ENCODE results near the gene SLC7A9.
"Not testable (repeated sequence)": the region's sequence is repeated elsewhere in the genome, so short reads cannot be mapped to it uniquely, and the experiment has no call there.

Gene SLC7A9

GRCh38 chr19:32867436-32867835 is 2.1 kb downstream of the SLC7A9 start:
- not testable (repeated sequence) for H3K4me3 ChIP-seq (ENCODE audit: low read length); DNase-seq (ENCODE audit: low read depth, low spot score)

GRCh38 chr19:32866564-32867265 is 2.9 kb downstream of the SLC7A9 start:
- DNase-seq (ENCODE audit: low read depth, low spot score), result no peak
- no peak overlapping the region for H3K4me3 ChIP-seq (ENCODE audit: low read length)

- DNase-seq (ENCODE audit: low read depth, low spot score), result no peak
- H3K4me3 ChIP-seq (ENCODE audit: low read length), result no peak overlapping the region
Measured at GRCh38 chr19:32866061-32866460, 3.5 kb downstream of the SLC7A9 start.

DNA sequence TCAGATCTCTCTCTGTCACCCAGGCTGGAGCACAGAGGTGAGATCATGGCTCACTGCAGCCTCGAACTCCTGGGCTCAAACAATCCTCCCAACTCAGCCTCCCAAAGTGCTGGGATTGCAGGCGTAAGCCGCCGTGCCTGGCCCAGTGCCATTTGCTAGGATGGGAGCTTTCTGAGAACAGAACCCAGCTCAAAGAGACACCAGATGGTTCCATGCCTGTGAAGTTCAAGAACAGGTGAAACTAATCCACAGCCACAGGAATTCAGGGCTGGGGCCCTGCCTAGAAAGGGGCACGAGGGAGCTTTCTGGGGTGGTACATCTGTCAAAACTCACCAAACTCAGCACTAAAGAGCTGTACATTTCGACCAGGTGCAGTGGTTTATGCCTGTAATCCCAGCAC is 4.2 kb downstream of the SLC7A9 start:
- H3K4me3 ChIP-seq (ENCODE audit: low read length), result no peak overlapping the region
- DNase-seq (ENCODE audit: low read depth, low spot score), result no peak

- DNase-seq (ENCODE audit: low read depth, low spot score), result no peak
- H3K4me3 ChIP-seq (ENCODE audit: low read length), result no peak overlapping the region
Measured at GRCh38 chr19:32864318-32865007, 5.1 kb downstream of the SLC7A9 start.

- no peak overlapping the region for H3K4me3 ChIP-seq (ENCODE audit: low read length)
Measured at GRCh38 chr19:32863841-32864240, 5.7 kb downstream of the SLC7A9 start.

GRCh38 chr19:32863301-32863700 is 6.3 kb downstream of the SLC7A9 start:
- no peak overlapping the region for H3K4me3 ChIP-seq (ENCODE audit: low read length)
- DNase-seq (ENCODE audit: low read depth, low spot score), result no peak

More at GRCh38 chr19:32863841-32864240, 5.7 kb downstream of the SLC7A9 start:
- no peak for DNase-seq (ENCODE audit: low read depth, low spot score)

DNA sequence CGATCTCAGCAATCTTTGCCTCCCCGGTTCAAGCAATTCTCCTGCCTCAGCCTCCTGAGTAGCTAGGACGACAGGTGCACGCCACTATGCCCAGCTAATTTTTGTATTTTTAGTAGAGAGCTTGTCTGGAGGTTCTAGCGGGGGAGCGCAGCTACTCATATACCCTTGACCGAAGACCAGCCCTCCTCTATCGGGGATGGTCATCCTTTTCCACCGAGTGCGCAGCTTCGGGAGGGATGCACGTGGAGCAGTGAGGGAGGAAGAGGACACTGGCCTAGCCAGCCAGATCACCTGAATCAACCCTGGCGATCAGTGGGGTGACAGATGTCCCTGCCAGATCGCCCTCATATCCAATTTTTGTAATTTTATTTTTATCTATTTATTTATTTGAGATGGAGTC is 6.8 kb downstream of the SLC7A9 start:
- H3K4me3 ChIP-seq (ENCODE audit: low read length), result no peak overlapping the region
- no peak for DNase-seq (ENCODE audit: low read depth, low spot score)

GRCh38 chr19:32862173-32862572 is 7.4 kb downstream of the SLC7A9 start:
- DNase-seq (ENCODE audit: low read depth, low spot score), result no peak
- no peak overlapping the region for H3K4me3 ChIP-seq (ENCODE audit: low read length)

DNA sequence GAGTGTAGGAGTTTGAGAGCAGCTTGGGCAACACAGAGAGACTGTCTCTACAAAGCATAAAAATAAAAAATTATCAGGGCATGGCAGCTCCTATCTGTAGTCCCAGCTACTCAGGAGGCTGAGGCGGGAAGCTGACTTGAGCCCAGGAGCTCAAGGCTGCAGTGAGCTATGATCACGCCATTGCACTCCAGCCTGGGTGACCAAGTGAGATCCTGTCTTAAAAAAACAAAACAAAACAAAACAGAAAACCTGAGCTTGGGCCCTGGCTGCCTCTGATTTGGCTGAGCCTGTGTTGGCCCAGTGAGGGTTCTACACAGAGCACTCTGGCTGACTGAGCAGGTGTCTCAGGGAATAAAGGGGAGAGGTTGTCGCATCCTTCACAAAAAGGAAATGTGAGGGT is 8.0 kb downstream of the SLC7A9 start:
- DNase-seq (ENCODE audit: low read depth, low spot score), result no peak
- H3K4me3 ChIP-seq (ENCODE audit: low read length), result no peak overlapping the region

GRCh38 chr19:32859591-32859990 is 10.0 kb downstream of the SLC7A9 start:
- no peak overlapping the region for H3K4me3 ChIP-seq (ENCODE audit: low read length)
- no peak for DNase-seq (ENCODE audit: low read depth, low spot score)

DNA sequence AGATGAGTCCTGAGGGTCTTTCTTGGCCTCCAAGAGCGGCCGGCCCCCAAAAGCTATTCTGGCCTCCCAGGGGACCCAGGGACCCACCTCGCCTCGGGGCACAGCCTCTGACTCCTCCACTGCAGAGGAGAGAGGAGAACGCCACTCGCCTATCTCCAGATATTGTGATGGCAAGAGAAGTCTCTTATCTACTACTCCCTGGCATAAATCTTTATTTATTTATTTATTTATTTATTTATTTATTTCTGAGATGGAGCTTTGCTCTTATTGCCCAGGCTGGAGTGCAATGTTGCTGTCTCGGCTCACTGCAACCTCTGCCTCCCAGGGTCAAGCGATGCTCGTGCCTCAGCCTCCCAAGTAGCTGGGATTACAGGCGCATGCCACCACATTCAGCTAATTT is 11.0 kb downstream of the SLC7A9 start:
- no peak for DNase-seq (ENCODE audit: low read depth, low spot score)
- H3K4me3 ChIP-seq (ENCODE audit: low read length), result no peak overlapping the region

DNA sequence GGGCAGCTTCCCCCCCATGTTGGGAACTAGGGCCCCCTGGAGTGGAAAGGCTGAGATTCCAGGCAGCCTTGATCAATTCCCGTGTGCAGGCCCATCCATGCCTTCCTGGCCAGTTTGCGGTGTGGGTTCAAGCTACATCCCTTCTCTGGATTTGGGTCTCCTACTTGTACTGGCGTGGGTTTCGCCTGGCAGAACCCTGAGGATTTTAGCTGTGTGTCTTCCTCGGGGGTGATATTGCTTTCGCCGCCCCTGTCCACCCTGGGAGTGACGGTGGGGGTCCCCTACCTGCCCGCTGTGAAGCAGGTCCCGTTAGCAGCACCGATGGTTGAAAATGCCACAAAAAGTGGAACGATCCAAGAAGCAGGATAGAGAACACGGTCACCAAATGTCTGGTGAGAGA is 11.4 kb downstream of the SLC7A9 start:
- no peak for DNase-seq (ENCODE audit: low read depth, low spot score)
- H3K4me3 ChIP-seq (ENCODE audit: low read length), result no peak overlapping the region

DNA sequence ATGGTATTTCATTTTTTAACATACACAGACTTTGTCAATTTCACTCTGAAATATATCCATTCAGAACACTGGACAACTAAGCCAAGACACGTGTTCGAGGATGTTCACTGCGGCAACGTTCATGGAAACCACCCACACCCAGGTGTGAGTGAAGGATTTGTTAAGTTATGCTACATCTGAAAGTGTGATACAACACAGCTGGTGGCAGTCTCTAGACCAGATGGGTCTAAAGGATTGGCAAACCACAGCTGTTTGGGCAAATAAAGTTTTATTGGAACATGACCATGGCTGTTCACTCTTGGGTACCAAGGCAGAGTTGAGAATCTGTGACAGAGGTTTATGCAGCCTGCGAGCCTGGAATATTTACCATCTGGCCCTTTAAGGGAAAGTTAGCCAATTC is 12.0 kb downstream of the SLC7A9 start:
- no peak for DNase-seq (ENCODE audit: low read depth, low spot score)
- no peak overlapping the region for H3K4me3 ChIP-seq (ENCODE audit: low read length)

DNA sequence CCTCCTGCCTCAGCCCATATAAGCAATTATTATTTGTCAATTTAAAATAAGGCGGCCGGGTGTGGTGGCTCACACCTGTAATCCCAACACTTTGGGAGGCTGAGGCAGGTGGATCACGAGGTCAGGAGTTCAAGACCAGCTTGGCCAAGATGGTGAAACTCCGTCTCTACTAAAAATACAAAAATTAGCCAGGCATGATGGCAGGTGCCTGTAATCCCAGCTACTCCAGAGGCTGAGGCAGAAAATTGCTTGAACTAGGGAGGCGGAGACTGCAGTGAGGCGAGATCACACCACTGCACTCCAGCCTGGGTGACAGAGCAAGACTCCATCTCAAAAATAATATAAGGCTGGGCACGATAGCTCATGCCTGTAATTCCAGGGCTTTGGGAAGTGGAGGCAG is 12.7 kb downstream of the SLC7A9 start:
- not testable (repeated sequence) for DNase-seq (ENCODE audit: low read depth, low spot score); H3K4me3 ChIP-seq (ENCODE audit: low read length)

- H3K4me3 ChIP-seq (ENCODE audit: low read length), result no peak overlapping the region
- DNase-seq (ENCODE audit: low read depth, low spot score), result no peak
Measured at GRCh38 chr19:32852216-32852615, 17.4 kb downstream of the SLC7A9 start.

DNA sequence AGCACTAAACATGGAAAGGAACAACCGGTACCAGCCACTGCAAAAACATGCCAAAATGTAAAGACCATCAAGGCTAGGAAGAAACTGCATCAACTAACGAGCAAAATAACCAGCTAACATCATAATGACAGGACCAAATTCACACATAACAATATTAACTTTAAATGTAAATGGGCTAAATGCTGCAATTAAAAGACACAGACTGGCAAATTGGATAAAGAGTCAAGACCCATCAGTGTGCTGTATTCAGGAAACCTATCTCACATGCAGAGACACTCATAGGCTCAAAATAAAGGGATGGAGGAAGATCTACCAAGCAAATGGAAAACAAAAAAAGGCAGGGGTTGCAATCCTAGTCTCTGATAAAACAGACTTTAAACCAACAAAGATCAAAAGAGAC is 21.5 kb downstream of the SLC7A9 start:
- not testable (repeated sequence) for DNase-seq (ENCODE audit: low read depth, low spot score)

DNA sequence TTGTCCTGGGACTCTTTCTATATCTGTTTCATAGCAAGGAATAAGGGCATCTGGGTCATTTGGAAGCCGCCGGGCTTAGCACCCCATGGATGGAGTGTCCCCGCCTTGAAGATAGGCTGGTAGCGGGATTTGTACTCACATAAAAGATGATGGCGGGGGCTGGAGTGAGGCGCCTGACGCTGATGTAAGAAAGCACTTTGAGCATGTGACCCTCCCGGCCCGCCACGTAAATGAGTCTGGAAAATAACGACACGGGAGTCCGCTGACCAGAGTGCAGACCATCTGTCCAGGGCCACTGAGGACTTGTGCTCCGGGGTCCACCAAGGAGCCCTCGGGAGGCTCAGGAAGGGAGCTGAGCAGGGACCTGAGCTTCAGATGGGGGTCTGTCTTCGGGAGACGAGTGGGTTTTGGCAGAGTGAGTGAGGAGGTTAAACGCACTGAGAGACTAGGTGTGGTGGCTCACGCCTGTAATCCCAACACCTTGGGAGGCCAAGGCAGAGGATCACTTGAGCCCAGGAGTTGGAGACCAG is 25.8 kb downstream of the SLC7A9 start:
- DNase-seq (ENCODE audit: low read depth, low spot score), result no peak
- H3K4me3 ChIP-seq (ENCODE audit: low read length), result no peak overlapping the region

More for the DNA sequence above, 21.5 kb downstream of the SLC7A9 start:
- not testable (repeated sequence) for H3K4me3 ChIP-seq (ENCODE audit: low read length)

- no peak for DNase-seq (ENCODE audit: low read depth, low spot score)
- H3K4me3 ChIP-seq (ENCODE audit: low read length), result no peak overlapping the region
Measured at GRCh38 chr19:32842061-32842460, 27.5 kb downstream of the SLC7A9 start.

GRCh38 chr19:32837531-32837930 is 32.0 kb downstream of the SLC7A9 start:
- no peak for DNase-seq (ENCODE audit: low read depth, low spot score)
- H3K4me3 ChIP-seq (ENCODE audit: low read length), result no peak overlapping the region

- H3K4me3 ChIP-seq (ENCODE audit: low read length); DNase-seq (ENCODE audit: low read depth, low spot score): not testable (repeated sequence)
Measured at GRCh38 chr19:32833388-32833787, 36.2 kb downstream of the SLC7A9 start.

Measured in Jurkat, Clone E6-1 (cell line).